ENCODE data around the gene CARMIL3.

CARMIL3 gene

GRCh38 chr14:24078146-24078545, 26.3 kb downstream of the CARMIL3 start:
- no peak for DNase-seq (ENCODE audit: low spot score)

GRCh38 chr14:24079491-24080141, 27.8 kb downstream of the CARMIL3 start:
- no peak for DNase-seq (ENCODE audit: low spot score)

- DNase-seq (ENCODE audit: low spot score): no peak
Measured at GRCh38 chr14:24080142-24080530, 28.3 kb downstream of the CARMIL3 start.

GRCh38 chr14:24080888-24081738, 29.3 kb downstream of the CARMIL3 start:
- DNase-seq (ENCODE audit: low spot score): no peak

- no peak for DNase-seq (ENCODE audit: low spot score)
Measured at GRCh38 chr14:24081739-24082211, 30.0 kb downstream of the CARMIL3 start.

- DNase-seq (ENCODE audit: low spot score): no peak
Measured at GRCh38 chr14:24082411-24083080, 30.7 kb downstream of the CARMIL3 start.

- DNase-seq (ENCODE audit: low spot score): no peak
Measured at GRCh38 chr14:24083462-24083861, 31.7 kb downstream of the CARMIL3 start.

- no peak for DNase-seq (ENCODE audit: low spot score)
Measured at GRCh38 chr14:24084440-24084839, 32.6 kb downstream of the CARMIL3 start.

GRCh38 chr14:24085215-24085614, 33.4 kb downstream of the CARMIL3 start:
- no peak for DNase-seq (ENCODE audit: low spot score)

- DNase-seq (ENCODE audit: low spot score): no peak
Measured at GRCh38 chr14:24086193-24086955, 34.6 kb downstream of the CARMIL3 start.

GRCh38 chr14:24087004-24087403, 35.2 kb downstream of the CARMIL3 start:
- DNase-seq (ENCODE audit: low spot score): no peak

GRCh38 chr14:24088095-24088494, 36.3 kb downstream of the CARMIL3 start:
- DNase-seq (ENCODE audit: low spot score): no peak

GRCh38 chr14:24089890-24090289, 38.1 kb downstream of the CARMIL3 start:
- no peak for DNase-seq (ENCODE audit: low spot score)

GRCh38 chr14:24092110-24092504, 40.3 kb downstream of the CARMIL3 start:
- DNase-seq (ENCODE audit: low spot score): no peak

- no peak for DNase-seq (ENCODE audit: low spot score)
Measured at GRCh38 chr14:24092505-24093206, 40.8 kb downstream of the CARMIL3 start.

- DNase-seq (ENCODE audit: low spot score): no peak
Measured at GRCh38 chr14:24093207-24093900, 41.5 kb downstream of the CARMIL3 start.

- DNase-seq (ENCODE audit: low spot score): peak; percentile 86
Measured at GRCh38 chr14:24093901-24094840, 42.4 kb downstream of the CARMIL3 start, which contains the start of gene PCK2. Gene PCK2 (plus strand): TSS chr14:24094311. CDS start chr14:24094406, 95 bp downstream.

- peak; percentile 41 for DNase-seq (ENCODE audit: low spot score)
Measured at GRCh38 chr14:24094841-24095270, 43.0 kb downstream of the CARMIL3 start.

- peak; percentile 86 for DNase-seq (ENCODE audit: low spot score)
Measured at GRCh38 chr14:24095271-24096068, 43.7 kb downstream of the CARMIL3 start.

Data from hematopoietic multipotent progenitor cell treated with erythropoietin and hydrocortisone succinate and interleukin-3 and kit ligand, for 17 days (in vitro differentiated cells).